ENCODE results near the gene HS6ST1. TPM values are rescaled to one million over a fixed set of nuclear protein-coding genes. Genes with fewer than 3 reads are reported as not detected.

Gene HS6ST1
- total RNA-seq, 1 donor: 19.9 TPM

DNA sequence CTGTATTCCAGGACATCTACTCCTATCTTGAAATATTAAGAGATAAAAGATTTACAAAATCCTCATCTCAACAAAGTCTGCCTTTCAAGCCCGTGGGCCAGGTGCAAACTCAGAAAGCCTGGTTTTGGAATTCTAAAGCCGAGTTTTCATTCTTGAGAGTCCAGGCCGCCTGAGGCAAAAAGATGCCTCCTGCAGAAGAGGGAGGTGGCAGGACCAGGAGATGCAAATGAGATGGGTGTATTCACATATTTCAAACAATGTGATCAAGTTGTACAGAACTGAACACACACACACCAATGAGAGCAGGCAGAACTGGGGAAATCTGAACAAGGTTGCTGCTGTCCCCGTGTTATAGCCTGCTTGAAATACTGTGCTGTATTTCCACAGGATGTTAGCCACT is 7.7 kb upstream of the HS6ST1 start:
- TF ChIP-seq, protein P1, sequence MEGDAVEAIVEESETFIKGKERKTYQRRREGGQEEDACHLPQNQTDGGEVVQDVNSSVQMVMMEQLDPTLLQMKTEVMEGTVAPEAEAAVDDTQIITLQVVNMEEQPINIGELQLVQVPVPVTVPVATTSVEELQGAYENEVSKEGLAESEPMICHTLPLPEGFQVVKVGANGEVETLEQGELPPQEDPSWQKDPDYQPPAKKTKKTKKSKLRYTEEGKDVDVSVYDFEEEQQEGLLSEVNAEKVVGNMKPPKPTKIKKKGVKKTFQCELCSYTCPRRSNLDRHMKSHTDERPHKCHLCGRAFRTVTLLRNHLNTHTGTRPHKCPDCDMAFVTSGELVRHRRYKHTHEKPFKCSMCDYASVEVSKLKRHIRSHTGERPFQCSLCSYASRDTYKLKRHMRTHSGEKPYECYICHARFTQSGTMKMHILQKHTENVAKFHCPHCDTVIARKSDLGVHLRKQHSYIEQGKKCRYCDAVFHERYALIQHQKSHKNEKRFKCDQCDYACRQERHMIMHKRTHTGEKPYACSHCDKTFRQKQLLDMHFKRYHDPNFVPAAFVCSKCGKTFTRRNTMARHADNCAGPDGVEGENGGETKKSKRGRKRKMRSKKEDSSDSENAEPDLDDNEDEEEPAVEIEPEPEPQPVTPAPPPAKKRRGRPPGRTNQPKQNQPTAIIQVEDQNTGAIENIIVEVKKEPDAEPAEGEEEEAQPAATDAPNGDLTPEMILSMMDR (IDR thresholded peaks at IDR 0.05; ENCODE audit: insufficient read depth, low read depth, low read length): no peak
- DNase-seq (ENCODE audit: low read depth): no peak
- H3K4me3 ChIP-seq (ENCODE audit: low read depth, low read length): no peak overlapping the region

DNA sequence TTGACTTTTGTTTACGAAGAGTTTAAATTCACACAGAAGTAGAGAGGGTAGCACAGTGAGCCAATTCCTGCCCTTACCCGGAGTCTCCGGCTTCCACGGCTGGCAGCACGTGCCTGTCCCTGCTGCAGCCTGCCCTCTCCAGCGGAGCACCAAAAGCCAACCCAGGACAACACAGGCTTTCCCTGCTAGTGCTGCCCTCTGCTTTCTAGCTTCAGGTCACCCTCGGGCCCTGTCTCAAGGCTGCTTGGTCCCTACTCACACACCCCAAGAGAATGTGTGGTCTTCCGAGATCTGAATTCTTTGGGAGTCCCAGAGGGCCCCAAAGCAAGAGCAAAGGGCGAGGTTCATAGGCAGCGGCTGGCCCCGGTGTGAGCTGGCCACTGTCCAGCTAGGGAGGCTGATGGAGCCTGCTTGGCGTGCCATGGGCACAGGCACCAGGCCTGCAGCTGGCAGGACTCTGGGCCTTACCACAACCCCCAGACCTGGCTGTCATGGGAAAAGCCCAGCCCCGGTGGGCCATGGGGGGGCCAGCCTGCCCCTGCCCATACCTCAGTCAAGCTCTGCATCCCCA is 7.0 kb upstream of the HS6ST1 start:
- TF ChIP-seq, protein P1 (IDR thresholded peaks at IDR 0.05; ENCODE audit: insufficient read depth, low read depth, low read length): no peak
- no peak for DNase-seq (ENCODE audit: low read depth)
- H3K4me3 ChIP-seq (ENCODE audit: low read depth, low read length): no peak overlapping the region

DNA sequence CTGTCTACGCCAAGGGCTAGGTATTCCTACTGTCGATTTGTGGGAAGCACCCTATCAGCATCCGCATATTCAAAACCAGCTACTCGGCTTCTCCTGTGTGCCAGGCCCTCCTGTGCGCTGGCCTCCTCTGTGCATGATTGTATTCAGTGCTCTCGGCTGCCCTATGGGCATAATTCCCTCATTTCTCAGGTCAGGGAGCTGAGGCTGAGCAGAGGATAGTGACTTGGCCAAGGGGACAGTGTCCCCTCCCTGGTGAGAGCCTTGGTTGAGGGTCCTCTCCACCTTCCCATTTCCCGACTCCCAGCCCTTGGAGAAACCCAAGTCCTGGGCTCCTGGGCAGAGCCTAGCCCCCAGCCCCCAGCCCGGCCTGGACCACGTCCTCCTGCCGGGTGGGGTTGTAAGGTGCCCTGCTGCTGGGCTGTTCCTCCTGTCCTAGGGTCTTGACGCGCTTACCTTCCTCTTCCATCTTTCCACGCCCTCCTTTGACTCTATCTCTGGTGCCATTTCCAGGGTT is 6.3 kb upstream of the HS6ST1 start:
- H3K4me3 ChIP-seq (ENCODE audit: low read depth, low read length): no peak overlapping the region
- DNase-seq (ENCODE audit: low read depth): no peak
- TF ChIP-seq, protein P1 (IDR thresholded peaks at IDR 0.05; ENCODE audit: insufficient read depth, low read depth, low read length): no peak

DNA sequence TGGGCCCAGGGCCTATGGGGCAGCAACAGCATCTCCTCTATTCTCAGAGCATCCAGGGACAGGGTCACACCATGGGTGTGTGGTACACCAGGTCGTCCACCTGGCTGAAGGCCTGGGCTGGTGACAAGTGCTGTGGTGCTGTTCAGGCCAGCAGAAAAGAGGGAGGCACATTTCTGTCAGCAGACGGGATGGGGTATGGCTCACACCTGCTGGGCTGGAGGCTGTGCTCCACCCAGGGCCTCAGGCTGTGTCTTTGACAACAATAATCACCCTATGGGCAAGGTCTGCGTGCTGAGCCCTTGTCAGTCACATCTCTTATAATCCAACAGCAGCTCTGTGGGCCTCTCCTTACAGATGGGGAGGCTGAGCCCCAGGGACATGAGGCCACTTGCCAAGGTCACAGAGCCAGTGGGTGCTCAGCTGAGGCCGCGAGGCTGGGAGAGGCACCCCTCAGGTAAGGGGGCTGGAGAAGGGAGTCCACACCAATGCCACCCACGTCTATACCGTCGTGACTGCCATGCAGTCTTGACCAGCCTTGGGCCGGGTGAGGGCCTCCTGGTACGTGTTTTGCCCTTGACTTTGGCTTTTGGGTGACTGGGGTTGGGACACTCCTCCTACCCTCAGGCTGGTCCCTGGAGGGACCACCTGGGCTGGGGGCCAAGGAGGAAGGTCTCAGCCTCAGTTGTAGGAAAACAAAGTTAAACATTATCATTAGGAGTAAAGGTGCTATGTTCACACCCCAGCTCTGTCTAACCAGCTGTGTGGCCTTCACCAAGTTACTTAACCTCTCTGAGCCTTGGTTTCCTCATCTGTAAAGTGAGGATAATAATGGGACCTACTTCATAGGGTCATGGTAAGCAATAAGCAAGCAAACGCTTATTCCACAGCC is 5.6 kb upstream of the HS6ST1 start:
- TF ChIP-seq, protein P1 (IDR thresholded peaks at IDR 0.05; ENCODE audit: insufficient read depth, low read depth, low read length): no peak
- H3K4me3 ChIP-seq (ENCODE audit: low read depth, low read length): no peak overlapping the region
- no peak for DNase-seq (ENCODE audit: low read depth)

DNA sequence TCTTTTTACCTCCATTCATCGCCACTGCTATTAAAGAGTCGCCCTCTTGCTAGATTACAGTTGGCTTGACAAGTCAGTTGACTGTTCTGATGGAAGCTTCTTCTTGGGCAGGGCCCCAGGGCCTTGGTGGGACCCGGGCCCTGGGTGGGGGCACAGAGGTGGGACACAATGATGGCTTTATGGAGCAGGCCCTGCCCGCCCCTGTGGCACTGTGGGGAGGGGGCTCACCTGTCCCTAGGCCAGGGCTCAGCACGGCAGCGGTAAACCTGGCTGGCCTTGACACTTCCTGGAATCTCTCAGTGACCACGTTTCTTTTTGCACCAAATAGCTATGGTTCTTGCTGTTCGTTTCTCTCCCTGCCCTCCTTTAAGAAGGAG is 4.9 kb upstream of the HS6ST1 start:
- H3K4me3 ChIP-seq (ENCODE audit: low read depth, low read length): no peak overlapping the region
- TF ChIP-seq, protein P1 (IDR thresholded peaks at IDR 0.05; ENCODE audit: insufficient read depth, low read depth, low read length): no peak
- no peak for DNase-seq (ENCODE audit: low read depth)

DNA sequence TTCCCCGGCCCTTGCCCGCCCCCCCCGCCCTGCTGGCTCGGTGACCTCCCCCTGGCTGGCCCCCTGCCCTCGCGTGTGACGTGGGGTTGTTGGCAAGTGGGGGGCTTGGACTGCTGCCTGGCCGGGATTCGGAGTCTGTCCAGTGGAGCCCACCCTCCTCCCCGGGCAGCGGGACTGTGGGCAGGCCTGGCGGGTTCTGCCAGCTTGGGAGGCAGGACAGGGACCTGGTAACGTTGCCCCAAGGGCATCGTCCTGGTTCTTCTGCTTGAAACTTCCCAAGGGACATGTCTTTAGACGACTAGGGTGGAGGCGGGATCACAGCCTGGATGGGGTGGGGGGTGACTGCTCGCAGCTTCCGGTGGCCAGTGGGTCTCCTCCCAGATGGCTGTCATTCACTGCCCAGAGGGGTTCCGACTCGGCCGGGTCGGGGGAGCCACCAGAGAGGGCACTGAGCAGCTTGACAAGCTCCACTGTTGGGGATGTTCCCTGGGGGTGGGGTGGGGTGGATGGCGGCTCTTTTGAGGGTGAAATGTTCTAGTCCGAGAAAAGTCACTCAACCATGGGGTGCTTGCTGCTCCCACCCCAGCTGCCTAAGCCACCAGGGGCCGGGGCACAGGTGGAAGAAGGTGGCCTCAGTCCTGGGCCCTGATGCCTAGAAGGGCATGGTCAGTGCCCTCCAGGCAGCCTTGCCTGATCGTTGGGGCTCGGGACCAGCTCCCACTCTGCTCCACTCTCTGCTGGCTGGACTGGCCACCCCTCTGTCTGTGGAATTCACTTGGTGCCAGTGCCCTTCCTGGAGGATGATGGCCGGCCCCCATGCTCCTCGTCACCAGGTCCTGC is 4.3 kb upstream of the HS6ST1 start:
- TF ChIP-seq, protein P1 (IDR thresholded peaks at IDR 0.05; ENCODE audit: insufficient read depth, low read depth, low read length): no peak
- peak overlapping the region; percentile 67 for H3K4me3 ChIP-seq (ENCODE audit: low read depth, low read length)
- DNase-seq (ENCODE audit: low read depth): no peak

Measured in fibroblast of villous mesenchyme (primary cell).